Astrocyte of the spinal cord (primary cell): ENCODE measurements around the gene DAPK2.

ENCODE experiments used
- DNase-seq: peaks from one replicate; pipeline ENCODE4 v3.0.0; 2011; ENCODE audit warnings: low read depth, low spot score
- H3K4me3 ChIP-seq: 2 replicates; pipeline ENCODE4 v1.5.1; 2011; ENCODE audit warnings: low read depth, mild to moderate bottlenecking, low read length, moderate library complexity
- CTCF ChIP-seq: IDR thresholded peaks from 2 replicates; pipeline ENCODE4 v1.5.1; 2012; ENCODE audit warnings: low read depth, mild to moderate bottlenecking, low read length, inconsistent platforms
- in situ Hi-C: cut with HindIII; loops from 2 replicates; pipeline ENCODE4 v1.10.0; 2017; ENCODE audit warnings: low sequenced_read_pairs

The DAPK2 gene

DNA sequence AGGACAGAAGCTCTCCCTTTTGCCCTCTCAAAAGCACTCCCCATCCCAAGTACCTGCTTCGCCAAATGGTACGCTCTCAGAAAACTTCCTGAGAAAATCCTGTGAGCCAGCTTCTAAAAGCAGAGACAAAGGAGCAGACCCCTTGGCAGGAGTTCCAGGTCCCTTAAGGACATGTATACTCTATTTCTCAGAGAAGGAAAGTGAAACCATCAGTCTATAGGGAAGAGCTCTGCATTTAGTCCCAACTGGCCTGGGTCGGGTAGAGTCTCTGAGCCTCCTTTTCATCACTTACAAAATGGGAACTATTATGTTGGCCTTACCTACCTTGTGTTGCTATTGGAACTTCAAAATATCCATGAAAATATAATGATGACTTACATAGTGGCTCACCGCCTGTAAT is 19.7 kb downstream of the DAPK2 start:
- DNase-seq = no peak
- TF ChIP-seq CTCF = no peak
- H3K4me3 ChIP-seq = no peak overlapping the region
- in situ Hi-C loops = no loop called here

DNA sequence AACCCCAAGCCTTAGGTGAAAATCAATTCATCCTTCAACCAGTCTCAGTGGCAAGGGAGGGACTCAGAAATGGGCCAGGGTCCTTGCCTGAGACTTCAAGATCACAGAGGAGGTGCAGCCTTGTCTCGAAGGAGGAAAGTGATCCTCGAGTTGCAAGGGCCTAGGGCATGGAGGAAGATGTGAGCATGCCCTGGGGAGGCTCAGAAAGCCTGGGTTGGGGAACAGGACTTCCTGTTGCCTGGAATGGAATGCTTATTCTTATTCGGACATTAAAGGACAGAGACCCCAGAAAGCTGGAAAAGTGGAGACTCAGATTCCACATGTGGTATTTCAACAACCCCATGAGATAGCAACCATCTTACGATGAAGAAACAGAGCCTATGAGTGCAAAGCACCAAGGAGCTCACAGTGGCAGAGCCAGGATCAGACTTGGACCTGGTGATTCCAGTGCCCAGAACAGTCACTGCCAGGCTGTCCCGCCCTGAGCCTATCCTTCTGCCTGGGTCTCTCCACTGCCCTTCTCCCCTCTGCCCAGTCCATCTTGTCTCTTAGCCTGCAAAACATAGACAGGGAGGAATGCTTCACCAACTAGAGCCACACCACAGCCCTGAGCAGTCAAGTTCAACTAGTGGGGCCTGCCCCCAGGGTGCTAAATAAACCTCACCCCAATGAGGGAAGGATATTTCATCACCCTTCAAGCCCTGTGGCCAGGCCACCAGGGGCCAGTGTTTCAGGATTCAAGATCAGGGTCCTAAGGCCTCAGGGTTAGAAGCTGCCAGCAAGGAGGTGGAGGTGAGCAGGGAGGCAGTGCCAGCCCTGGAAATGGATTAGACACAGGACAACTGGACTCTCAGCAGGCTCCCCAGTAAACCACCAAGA is 21.9 kb downstream of the DAPK2 start:
- peak; percentile 4 for TF ChIP-seq CTCF
- H3K4me3 ChIP-seq = no peak overlapping the region
- no peak for DNase-seq
- in situ Hi-C loops = no loop called here

DNA sequence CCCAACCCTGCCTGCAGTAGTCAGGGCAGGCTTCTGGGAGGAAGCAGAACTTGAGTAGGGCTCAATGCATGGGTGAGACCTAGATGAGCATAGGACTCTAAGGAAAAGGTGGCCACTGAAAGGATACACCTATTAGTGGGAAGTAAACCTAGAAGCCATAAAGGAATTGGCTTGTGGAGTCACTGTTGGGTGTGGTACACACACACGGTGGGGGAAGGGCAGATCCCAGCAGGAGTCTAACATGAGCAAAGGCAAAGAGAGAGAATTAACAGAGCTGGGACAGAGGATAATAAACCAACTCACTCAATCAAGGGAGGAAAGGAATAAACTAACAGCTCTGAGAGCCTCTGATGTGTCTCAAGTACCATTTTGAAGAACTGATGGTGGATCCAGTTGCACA is 23.1 kb downstream of the DAPK2 start:
- in situ Hi-C loops = no loop called here
- no peak for TF ChIP-seq CTCF

DNA sequence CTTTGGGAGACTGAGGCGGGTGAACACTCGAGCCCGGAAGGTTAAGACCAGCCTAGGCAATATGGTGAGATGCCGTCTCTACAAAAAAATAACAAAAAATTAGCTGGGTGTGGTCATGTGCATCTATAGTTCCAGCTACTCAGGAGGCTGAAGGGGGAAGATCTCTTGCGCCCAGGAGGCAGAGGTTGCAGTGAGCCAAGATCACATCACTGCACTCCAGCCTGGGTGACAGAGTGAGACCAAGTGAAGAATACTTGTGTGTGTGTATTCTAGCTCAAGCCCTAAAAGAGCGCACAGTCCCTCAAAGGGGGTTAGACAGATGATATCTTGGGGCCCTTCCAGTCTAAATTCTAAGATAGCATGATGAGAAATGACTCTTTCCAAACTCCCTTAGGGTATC is 23.7 kb downstream of the DAPK2 start:
- H3K4me3 ChIP-seq = no peak overlapping the region
- in situ Hi-C loops = no loop called here
- DNase-seq = no peak
- TF ChIP-seq CTCF = no peak

More for the DNA sequence above, 23.1 kb downstream of the DAPK2 start:
- no peak overlapping the region for H3K4me3 ChIP-seq
- DNase-seq = no peak

- in situ Hi-C loops = no loop called here
- H3K4me3 ChIP-seq = no peak overlapping the region
- DNase-seq = no peak
- no peak for TF ChIP-seq CTCF
Observed at GRCh38 chr15:64019764-64020163, 26.5 kb downstream of the DAPK2 start.

DNA sequence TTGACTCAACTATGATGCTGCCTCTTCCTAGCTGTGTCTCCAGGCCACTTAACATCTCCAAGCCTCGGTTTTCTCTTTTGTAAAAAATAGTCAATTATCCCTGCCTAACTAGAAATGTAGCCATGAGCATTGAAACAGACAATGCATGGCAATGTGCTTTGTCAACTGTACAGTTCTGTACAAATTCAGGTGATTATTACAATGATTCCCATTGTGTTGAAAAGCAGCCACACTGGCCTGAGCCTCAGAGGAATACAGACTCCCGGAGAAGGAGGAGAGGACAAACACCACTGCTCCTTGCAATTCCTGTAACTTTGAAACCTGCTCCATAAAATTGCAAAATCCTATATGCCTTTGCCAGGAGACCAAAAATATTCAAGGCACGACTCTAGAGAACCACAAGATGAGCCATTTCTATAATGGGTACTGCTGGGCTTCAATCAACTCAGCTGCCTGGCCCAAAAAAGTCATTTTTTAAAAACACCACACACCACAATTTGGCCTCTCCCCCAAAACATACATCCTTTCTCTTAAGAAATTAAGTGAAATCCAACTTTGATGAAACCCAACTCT is 28.6 kb downstream of the DAPK2 start:
- no peak for TF ChIP-seq CTCF
- in situ Hi-C loops = no loop called here

More for the DNA sequence above, 28.6 kb downstream of the DAPK2 start:
- no peak overlapping the region for H3K4me3 ChIP-seq
- peak; percentile 20 for DNase-seq
